ENCODE measurements around the gene NUCKS1. TPM values are rescaled to one million over a fixed set of nuclear protein-coding genes. Genes with fewer than 3 reads are reported as not detected.

NUCKS1 gene
- total and polyA plus RNA-seq, 9 donors = 79.4 to 335 (median 223) TPM

DNA sequence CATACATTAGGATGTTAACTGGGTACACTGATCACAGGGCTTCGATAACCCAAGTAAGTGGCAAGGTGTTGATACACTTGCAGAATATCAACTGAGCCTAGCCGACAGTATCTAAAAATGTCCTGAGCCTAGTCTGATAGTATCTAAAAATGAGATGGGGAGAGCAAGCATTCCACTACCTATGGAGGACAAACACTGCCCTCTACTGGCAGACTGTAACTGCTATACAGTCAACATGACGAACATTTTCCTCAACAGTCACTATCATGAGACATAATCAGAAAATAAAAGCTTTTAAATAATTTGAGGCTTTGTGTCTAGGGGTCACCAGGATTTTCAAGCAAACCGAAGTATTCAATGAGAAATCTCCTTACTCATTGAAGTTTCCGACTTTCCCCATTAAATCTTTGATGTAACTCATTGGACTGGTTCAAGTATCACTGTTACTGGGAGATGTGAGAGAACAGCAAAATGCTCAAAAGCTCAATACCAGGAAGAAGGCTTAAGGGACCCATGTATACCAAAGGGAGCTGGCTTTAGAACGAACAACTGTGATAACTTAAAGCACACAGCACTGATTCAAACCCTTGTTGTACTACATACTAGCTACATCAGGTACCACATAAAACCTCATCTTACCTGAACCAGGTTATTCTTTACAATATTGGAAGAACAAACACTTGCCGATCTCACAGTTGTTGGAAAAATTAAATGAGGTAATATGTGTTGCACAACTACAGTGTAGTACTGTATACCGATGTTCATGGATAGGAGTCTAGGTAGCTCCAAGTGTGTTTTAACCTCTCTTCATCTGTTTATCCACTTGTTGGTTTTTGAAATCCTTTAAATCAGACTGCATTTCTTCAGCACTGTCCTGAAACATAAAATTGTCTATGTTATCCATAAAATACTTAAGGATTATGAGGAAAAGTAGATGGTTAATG, 38.6 kb downstream of the NUCKS1 start:
- intact Hi-C loops (cut with DNase I) = loop anchor here (5.0 to 10.0 kb wide), 3 partner anchors 47 to 54 kb away; no protein-coding TSS in a partner anchor
- Histone ChIP-seq H3K9me3 (no peaks in the 10 kb centered on the region), H3K4me3 (no peak overlapping the region), H3K27ac (no peak overlapping the region), H3K36me3 (no peaks in the 10 kb centered on the region), H3K27me3 (no peaks in the 10 kb centered on the region), H3K4me1 (ENCODE audit: insufficient read depth) (peaks cover 7% of the 10 kb centered on the region)
- DNase-seq = peak in 3 of 5 donors; percentile 58 to 74 (median 63)
- TF ChIP-seq, protein P1, sequence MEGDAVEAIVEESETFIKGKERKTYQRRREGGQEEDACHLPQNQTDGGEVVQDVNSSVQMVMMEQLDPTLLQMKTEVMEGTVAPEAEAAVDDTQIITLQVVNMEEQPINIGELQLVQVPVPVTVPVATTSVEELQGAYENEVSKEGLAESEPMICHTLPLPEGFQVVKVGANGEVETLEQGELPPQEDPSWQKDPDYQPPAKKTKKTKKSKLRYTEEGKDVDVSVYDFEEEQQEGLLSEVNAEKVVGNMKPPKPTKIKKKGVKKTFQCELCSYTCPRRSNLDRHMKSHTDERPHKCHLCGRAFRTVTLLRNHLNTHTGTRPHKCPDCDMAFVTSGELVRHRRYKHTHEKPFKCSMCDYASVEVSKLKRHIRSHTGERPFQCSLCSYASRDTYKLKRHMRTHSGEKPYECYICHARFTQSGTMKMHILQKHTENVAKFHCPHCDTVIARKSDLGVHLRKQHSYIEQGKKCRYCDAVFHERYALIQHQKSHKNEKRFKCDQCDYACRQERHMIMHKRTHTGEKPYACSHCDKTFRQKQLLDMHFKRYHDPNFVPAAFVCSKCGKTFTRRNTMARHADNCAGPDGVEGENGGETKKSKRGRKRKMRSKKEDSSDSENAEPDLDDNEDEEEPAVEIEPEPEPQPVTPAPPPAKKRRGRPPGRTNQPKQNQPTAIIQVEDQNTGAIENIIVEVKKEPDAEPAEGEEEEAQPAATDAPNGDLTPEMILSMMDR (IDR thresholded peaks at IDR 0.05) = peak; percentile 55 to 79 (median 73)
- no peak for TF ChIP-seq EP300 (IDR thresholded peaks at IDR 0.05)
- no peak for TF ChIP-seq POLR2A (IDR thresholded peaks at IDR 0.05)
- 50 to 53% (median 52%) methylated on average over 8 of the region's 8 CpGs for WGBS, 3 donors

DNA sequence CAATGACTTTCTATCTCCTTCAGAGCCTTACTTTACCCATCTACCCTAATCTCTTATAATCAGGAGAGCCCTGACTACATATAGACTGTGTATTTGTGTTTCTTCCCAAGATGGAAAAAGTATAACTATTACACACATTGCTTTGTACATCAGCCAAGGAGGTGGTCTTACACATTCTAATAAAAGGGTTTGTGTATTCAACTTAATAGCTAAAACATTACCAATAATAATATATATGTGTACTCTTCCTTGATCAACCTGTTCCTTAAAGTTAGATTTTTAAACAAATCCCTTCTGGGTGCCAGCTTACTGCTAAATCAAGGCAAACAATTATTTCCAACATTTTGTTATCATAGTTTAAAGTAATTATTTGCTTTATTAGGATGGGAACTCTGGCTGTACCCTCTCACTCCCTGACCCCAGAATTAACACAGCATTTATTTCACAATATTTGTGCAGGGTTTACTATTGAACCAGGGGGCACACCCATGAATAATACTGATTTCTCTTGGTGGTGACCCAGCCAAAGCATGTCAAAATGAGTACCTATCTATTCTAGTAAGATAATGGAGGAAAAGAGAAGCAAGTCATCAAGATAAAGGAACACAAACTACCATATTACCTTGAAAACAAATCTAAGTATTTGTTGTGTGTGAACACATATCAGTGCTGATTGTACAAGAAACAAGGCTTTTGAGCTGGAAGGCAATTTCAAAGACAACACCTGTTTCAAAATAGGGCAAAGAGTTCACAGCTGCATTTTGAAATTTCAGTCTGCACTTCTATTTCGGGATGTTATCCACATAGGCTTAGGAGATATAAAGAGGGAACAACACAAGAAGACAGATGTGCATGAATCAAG, 39.5 kb downstream of the NUCKS1 start:
- H3K27me3 ChIP-seq = no peaks in the 10 kb centered on the region
- H3K9me3 ChIP-seq = no peaks in the 10 kb centered on the region
- H3K4me1 ChIP-seq (ENCODE audit: insufficient read depth) = peaks cover 9% of the 10 kb centered on the region
- no peak overlapping the region for H3K27ac ChIP-seq
- 49 to 72% (median 52%) methylated on average over 1 of the region's 1 CpG for WGBS, 3 donors
- H3K4me3 ChIP-seq = no peak overlapping the region
- H3K36me3 ChIP-seq = no peaks in the 10 kb centered on the region
- DNase-seq = no peak
- no peak for TF ChIP-seq POLR2A (IDR thresholded peaks at IDR 0.05)
- TF ChIP-seq, protein P1 (IDR thresholded peaks at IDR 0.05) = no peak
- no peak for TF ChIP-seq EP300 (IDR thresholded peaks at IDR 0.05)
- intact Hi-C loops (cut with DNase I) = loop anchor here (5.0 to 10.0 kb wide), 3 partner anchors 46 to 53 kb away; no protein-coding TSS in a partner anchor

DNA sequence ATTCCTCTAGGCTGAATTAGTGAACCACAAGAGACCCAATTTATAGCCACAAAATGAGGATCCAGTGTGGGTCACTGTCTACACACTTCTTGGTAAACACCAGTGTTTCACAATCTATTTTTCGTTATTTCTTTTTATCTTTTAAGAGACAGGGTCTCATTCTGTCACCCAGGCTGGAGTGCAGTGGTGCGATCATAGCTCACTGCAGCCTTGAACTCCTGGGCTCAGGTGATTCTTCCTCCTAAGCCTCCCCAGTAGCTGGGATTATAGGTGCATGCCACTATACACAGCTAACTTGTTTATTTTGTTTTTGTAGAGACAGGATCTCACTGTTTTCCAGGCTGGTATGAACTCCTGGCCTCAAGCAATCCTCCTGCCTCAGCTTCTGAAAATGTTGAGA, 40.3 kb downstream of the NUCKS1 start:
- H3K9me3 ChIP-seq = no peaks in the 10 kb centered on the region
- TF ChIP-seq, protein P1 (IDR thresholded peaks at IDR 0.05) = no peak
- no peak for TF ChIP-seq POLR2A (IDR thresholded peaks at IDR 0.05)
- TF ChIP-seq EP300 (IDR thresholded peaks at IDR 0.05) = no peak
- intact Hi-C loops (cut with DNase I) = loop anchor here (2.0 to 10.0 kb wide), 5 partner anchors 31 to 117 kb away; no protein-coding TSS in a partner anchor
- H3K27ac ChIP-seq = no peak overlapping the region
- no peaks in the 10 kb centered on the region for H3K27me3 ChIP-seq
- H3K36me3 ChIP-seq = no peaks in the 10 kb centered on the region
- no peak for DNase-seq
- no peak overlapping the region for H3K4me3 ChIP-seq
- 56 to 71% (median 57%) methylated on average over 2 of the region's 2 CpGs for WGBS, 3 donors
- H3K4me1 ChIP-seq (ENCODE audit: insufficient read depth) = peaks cover 9% of the 10 kb centered on the region

DNA sequence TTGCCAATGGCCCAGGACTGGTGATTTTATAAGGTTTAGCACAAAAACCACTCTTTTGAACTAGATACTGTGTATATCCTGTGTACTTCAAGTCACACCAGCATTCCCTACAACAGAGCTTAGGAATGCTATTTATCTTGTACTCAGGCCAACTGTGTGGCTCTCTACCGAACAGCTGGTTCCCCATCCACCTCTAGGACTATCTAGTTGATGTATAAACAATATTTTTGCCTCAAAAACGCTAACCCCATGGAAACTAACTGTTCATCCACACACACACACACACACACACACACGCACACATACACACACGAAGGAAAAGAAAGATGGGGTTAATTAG, 41.0 kb downstream of the NUCKS1 start:
- intact Hi-C loops (cut with DNase I) = loop anchor here in 2 of 4 donors (2.0 to 5.0 kb wide), 2 partner anchors 30 to 117 kb away; no protein-coding TSS in a partner anchor
- Histone ChIP-seq H3K4me3 (no peak overlapping the region), H3K9me3 (no peaks in the 10 kb centered on the region), H3K4me1 (ENCODE audit: insufficient read depth) (peaks cover 9% of the 10 kb centered on the region), H3K27me3 (no peaks in the 10 kb centered on the region), H3K36me3 (no peaks in the 10 kb centered on the region), H3K27ac (no peak overlapping the region)
- WGBS, 3 donors = 5 to 25% (median 6%) methylated on average over 4 of the region's 4 CpGs
- TF ChIP-seq POLR2A (IDR thresholded peaks at IDR 0.05) (no peak), EP300 (IDR thresholded peaks at IDR 0.05) (no peak)
- TF ChIP-seq, protein P1 (IDR thresholded peaks at IDR 0.05) = no peak
- no peak for DNase-seq

All from ovary (tissue), 9 donors.